Endothelial cell of umbilical vein (primary cell): ENCODE data around the gene GSPT2. TPM values are rescaled to one million over a fixed set of nuclear protein-coding genes. Genes with fewer than 3 reads are reported as not detected.

Experiments
- BruUV-seq: library from RNA; stranded (reverse); fragments of 400-500 nt; replicated peaks from 2 replicates; lab custom pipeline; 2021; lab: Mats Ljungman, UMichigan
- CTCF ChIA-PET: fragments of 300-600, 350-600 bp; sonication (Branson Sonifier 250); formaldehyde crosslinking; loops from one replicate; lab custom pipeline; 2021; ENCODE audit warnings: antibody characterized with exemption, inconsistent platforms; lab: Charles Lee
- POLR2A ChIA-PET: fragments of 300-600, 350-600 bp; sonication (Branson Sonifier 250); formaldehyde crosslinking; loops from one replicate; lab custom pipeline; 2021; ENCODE audit warnings: antibody characterized with exemption, inconsistent platforms; lab: Charles Lee
- DNase-seq: peaks from one replicate; pipeline ENCODE4 v3.0.0-alpha.2; 2011; ENCODE audit warnings: low read depth, low spot score
- FAIRE-seq: peaks from 2 replicates; lab custom pipeline; 2011; peaks lifted over from hg19 to GRCh38; lab: Jason Lieb, UNC
- H2AFZ ChIP-seq: 2 replicates; pipeline ENCODE4 v1.6.0; 2012; ENCODE audit warnings: low read depth, low read length, control low read depth, inconsistent platforms
- H3K27ac ChIP-seq: 2 replicates; pipeline ENCODE4 v1.5.1; 2011; ENCODE audit warnings: low read depth, mild to moderate bottlenecking, control low read depth, low read length, moderate library complexity; ENCODE audit not compliant: insufficient read depth
- H3K27me3 ChIP-seq, 2 experiments: 2 replicates each; pipeline versions ENCODE4 v1.6.0 to v1.6.1; 2011; ENCODE audit warnings: low read length in 2 of 2, mixed read lengths in 1 of 2; ENCODE audit not compliant: control insufficient read depth in 2 of 2, insufficient read depth in 2 of 2
- H3K36me3 ChIP-seq, 2 experiments: 2 replicates in 1 of 2; 3 replicates in 1 of 2; pipeline ENCODE4 v1.5.1; 2011; ENCODE audit warnings: low read length in 2 of 2, mild to moderate bottlenecking in 1 of 2, moderate library complexity in 1 of 2; ENCODE audit not compliant: control insufficient read depth in 2 of 2, insufficient read depth in 2 of 2; ENCODE audit errors: extremely low read depth in 1 of 2
- H3K4me1 ChIP-seq: 3 replicates; pipeline ENCODE4 v1.5.1; 2011; ENCODE audit warnings: mild to moderate bottlenecking, low read length; ENCODE audit not compliant: control insufficient read depth, insufficient read depth; ENCODE audit errors: extremely low read depth
- H3K4me2 ChIP-seq: 2 replicates; pipeline ENCODE4 v1.6.1; 2011; ENCODE audit warnings: low read length, control low read depth, mixed read lengths; ENCODE audit not compliant: insufficient read depth
- H3K4me3 ChIP-seq, 3 experiments: fragments of 200-600 bp in 1 of 3; sonication (generic), shearing (Covaris generic) in 1 of 3; replicated peaks in 1 of 3; 2 replicates each; pipeline ENCODE4 v1.5.1; 2011 to 2016; ENCODE audit warnings: control low read depth in 3 of 3, low read length in 3 of 3, mild to moderate bottlenecking in 2 of 3, inconsistent platforms in 1 of 3, low read depth in 1 of 3, moderate library complexity in 1 of 3; ENCODE audit not compliant: insufficient read depth in 1 of 3
- H3K79me2 ChIP-seq: 2 replicates; pipeline ENCODE4 v1.6.0; 2012; ENCODE audit warnings: low read length, inconsistent platforms; ENCODE audit not compliant: control insufficient read depth, insufficient read depth
- H3K9ac ChIP-seq: replicated peaks from 2 replicates; pipeline ENCODE3; 2011; ENCODE audit warnings: low read length, control low read depth; ENCODE audit not compliant: insufficient read depth; ENCODE audit errors: extremely low read depth
- H3K9me1 ChIP-seq: replicated peaks from 3 replicates; pipeline ENCODE4 v1.6.0; 2011; ENCODE audit warnings: mild to moderate bottlenecking, low read length; ENCODE audit not compliant: control insufficient read depth, insufficient read depth; ENCODE audit errors: extremely low read depth
- H3K9me3 ChIP-seq: replicated peaks from 2 replicates; pipeline ENCODE4 v1.5.1; 2012; ENCODE audit warnings: low read length, inconsistent platforms; ENCODE audit not compliant: control insufficient read depth, insufficient read depth
- H4K20me1 ChIP-seq: replicated peaks from 2 replicates; pipeline ENCODE3; 2011; ENCODE audit warnings: mild to moderate bottlenecking, low read length; ENCODE audit not compliant: control insufficient read depth, insufficient read depth; ENCODE audit errors: extremely low read depth
- EZH2 ChIP-seq: IDR thresholded peaks from 2 replicates; pipeline ENCODE4 v1.6.1; 2012; ENCODE audit warnings: borderline replicate concordance, low read depth, mild to moderate bottlenecking, moderate library complexity, low read length, inconsistent platforms; ENCODE audit not compliant: severe bottlenecking
- FOS ChIP-seq: IDR thresholded peaks from 2 replicates; pipeline ENCODE4 v1.6.1; 2011; ENCODE audit warnings: mild to moderate bottlenecking, low read length, moderate library complexity, borderline replicate concordance; ENCODE audit not compliant: insufficient read depth
- MYC ChIP-seq: IDR thresholded peaks from one replicate; pipeline ENCODE4 v1.6.1; 2011; ENCODE audit warnings: mild to moderate bottlenecking, low read depth, low read length
- POLR2A ChIP-seq: IDR thresholded peaks from 2 replicates; pipeline ENCODE4 v1.6.1; 2012; ENCODE audit warnings: low read depth, mild to moderate bottlenecking, control low read depth, low read length
- POLR2AphosphoS5 ChIP-seq: IDR thresholded peaks from 2 replicates; pipeline ENCODE4 v1.6.1; 2012; ENCODE audit warnings: low read depth, mild to moderate bottlenecking, control low read depth, low read length, moderate library complexity; ENCODE audit not compliant: insufficient read depth
- dilution Hi-C: fragments of 300-500 bp; cut with MboI; formaldehyde crosslinking; loops from one replicate; pipeline ENCODE4 v1.15.0; 2019; ENCODE audit warnings: low sequenced_read_pairs; ENCODE audit not compliant: extremely low pct_ligation_motif_present
- intact Hi-C: fragments of 100-400 bp; cut with micrococcal nuclease; formaldehyde crosslinking; loops from one replicate; pipeline ENCODE4 v1.10.0; 2022
- polyA plus RNA-seq, 4 experiments: library from polyadenylated mRNA; depleted of rRNA in 3 of 4; stranded (reverse) in 3 of 4; unstranded in 1 of 4; fragments of >200 nt; gene quantifications; 2 replicates each; pipeline versions ENCODE4 v1.2.1 to v1.2.3, GENCODE V29; 2011 to 2012; ENCODE audit warnings: missing spikeins in 1 of 4
- total RNA-seq: library from RNA; stranded (reverse); gene quantifications from 2 replicates; pipeline ENCODE4 v1.2.3, GENCODE V29; 2021
- TF ChIP-seq, protein P1 (sequence below): IDR thresholded peaks from 2 replicates; pipeline ENCODE4 v1.6.1; 2011; ENCODE audit not compliant: insufficient read depth, insufficient read length
- TF ChIP-seq, protein P2 (sequence below), 2 donors: IDR thresholded peaks; 1 replicate in 1 of 2; 2 replicates in 1 of 2; pipeline ENCODE4 v1.5.1; 2011; ENCODE audit warnings: low read length in 2 of 2, mild to moderate bottlenecking in 2 of 2, moderate library complexity in 2 of 2, control low read depth in 1 of 2, inconsistent platforms in 1 of 2, low read depth in 1 of 2; ENCODE audit not compliant: insufficient read depth in 1 of 2; ENCODE audit errors: extremely low read depth in 1 of 2

Gene GSPT2
- total and polyA plus RNA-seq, 2 donors (not counting 3 experiments of a cell fraction or from before 2014, with no cell fraction given): 2.1 to 7.5 TPM

DNA sequence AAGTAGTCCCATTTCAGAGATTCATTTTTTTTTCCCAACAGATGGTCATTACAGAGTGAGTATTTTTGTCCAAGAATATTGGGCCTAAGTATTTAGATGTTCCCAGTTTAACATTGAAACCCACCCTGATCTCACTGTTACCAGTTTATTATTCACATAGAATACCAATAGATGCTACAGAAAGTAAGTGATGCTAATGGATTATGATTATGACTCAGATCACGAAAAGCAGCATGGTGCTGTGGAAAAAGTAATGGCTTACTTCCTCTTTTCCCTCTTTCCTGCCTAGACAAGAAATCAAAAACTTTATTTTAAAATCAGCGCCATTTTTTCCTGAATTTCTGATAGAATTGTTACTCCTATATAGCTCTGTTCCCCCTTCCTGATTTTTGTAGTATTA lies 51.9 kb downstream of the GSPT2 start:
- intact Hi-C loops: no loop called here
- Histone ChIP-seq H3K4me2 (no peak overlapping the region), H4K20me1 (no peaks in the 10 kb centered on the region), H3K9me1 (no peaks in the 10 kb centered on the region), H3K4me3 (no peak overlapping the region), H3K4me1 (no peaks in the 10 kb centered on the region), H3K79me2 (no peaks in the 10 kb centered on the region), H3K9ac (no peak overlapping the region), H3K9me3 (no peaks in the 10 kb centered on the region), H3K36me3 (no peaks in the 10 kb centered on the region), H3K27ac (no peak overlapping the region), H2AFZ (no peak overlapping the region), H3K27me3 (peaks cover 0 to 2% of the 10 kb centered on the region in 2 experiments)
- no TSS peak for BruUV-seq
- TF ChIP-seq, protein P1, sequence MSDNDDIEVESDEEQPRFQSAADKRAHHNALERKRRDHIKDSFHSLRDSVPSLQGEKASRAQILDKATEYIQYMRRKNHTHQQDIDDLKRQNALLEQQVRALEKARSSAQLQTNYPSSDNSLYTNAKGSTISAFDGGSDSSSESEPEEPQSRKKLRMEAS: no peak
- TF ChIP-seq EZH2: no peak
- TF ChIP-seq, protein P2, sequence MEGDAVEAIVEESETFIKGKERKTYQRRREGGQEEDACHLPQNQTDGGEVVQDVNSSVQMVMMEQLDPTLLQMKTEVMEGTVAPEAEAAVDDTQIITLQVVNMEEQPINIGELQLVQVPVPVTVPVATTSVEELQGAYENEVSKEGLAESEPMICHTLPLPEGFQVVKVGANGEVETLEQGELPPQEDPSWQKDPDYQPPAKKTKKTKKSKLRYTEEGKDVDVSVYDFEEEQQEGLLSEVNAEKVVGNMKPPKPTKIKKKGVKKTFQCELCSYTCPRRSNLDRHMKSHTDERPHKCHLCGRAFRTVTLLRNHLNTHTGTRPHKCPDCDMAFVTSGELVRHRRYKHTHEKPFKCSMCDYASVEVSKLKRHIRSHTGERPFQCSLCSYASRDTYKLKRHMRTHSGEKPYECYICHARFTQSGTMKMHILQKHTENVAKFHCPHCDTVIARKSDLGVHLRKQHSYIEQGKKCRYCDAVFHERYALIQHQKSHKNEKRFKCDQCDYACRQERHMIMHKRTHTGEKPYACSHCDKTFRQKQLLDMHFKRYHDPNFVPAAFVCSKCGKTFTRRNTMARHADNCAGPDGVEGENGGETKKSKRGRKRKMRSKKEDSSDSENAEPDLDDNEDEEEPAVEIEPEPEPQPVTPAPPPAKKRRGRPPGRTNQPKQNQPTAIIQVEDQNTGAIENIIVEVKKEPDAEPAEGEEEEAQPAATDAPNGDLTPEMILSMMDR (IDR thresholded peaks at IDR 0.05; ENCODE audit: extremely low read depth in 1 of 2, insufficient read depth in 1 of 2, low read depth in 1 of 2, low read length in 2 of 2): no peak
- no peak for TF ChIP-seq MYC
- no peak for TF ChIP-seq FOS
- TF ChIP-seq POLR2A: no peak
- no peak for TF ChIP-seq POLR2AphosphoS5
- POLR2A ChIA-PET: no interaction called here
- CTCF ChIA-PET: no interaction called here
- DNase-seq (no peak), FAIRE-seq (no peak)
- dilution Hi-C loops: no loop called here

Other genes starting within 250 kb of the GSPT2 start
- 3.7 and 3.9 TPM in 2 replicates for gene NUDT11, start 246.8 kb upstream of the GSPT2 start, total RNA-seq
- 3.5 and 4.3 TPM in 2 replicates for gene NUDT11, start 246.8 kb upstream of the GSPT2 start, polyA plus RNA-seq
- not detected in 2 replicates for gene CENPVL3, start 124.5 kb upstream of the GSPT2 start, total RNA-seq
- not detected in 2 replicates for gene CENPVL3, start 124.5 kb upstream of the GSPT2 start, polyA plus RNA-seq
- gene CENPVL2, start 60.6 kb upstream of the GSPT2 start, total RNA-seq: not detected in 2 replicates
- gene CENPVL2, start 60.6 kb upstream of the GSPT2 start, polyA plus RNA-seq: not detected in 2 replicates
- gene CENPVL1, start 32.9 kb upstream of the GSPT2 start, total RNA-seq: not detected in 2 replicates
- gene CENPVL1, start 32.9 kb upstream of the GSPT2 start, polyA plus RNA-seq: not detected in 2 replicates
- gene MAGED1, start 150.2 kb downstream of the GSPT2 start, total RNA-seq: 192 and 207 TPM in 2 replicates
- 190 and 198 TPM in 2 replicates for gene MAGED1, start 150.2 kb downstream of the GSPT2 start, polyA plus RNA-seq